ENCODE results near the gene LYSET.
"Not testable (repeated sequence)": the region's sequence is repeated elsewhere in the genome, so short reads cannot be mapped to it uniquely, and the experiment has no call there.

LYSET gene, protein sequence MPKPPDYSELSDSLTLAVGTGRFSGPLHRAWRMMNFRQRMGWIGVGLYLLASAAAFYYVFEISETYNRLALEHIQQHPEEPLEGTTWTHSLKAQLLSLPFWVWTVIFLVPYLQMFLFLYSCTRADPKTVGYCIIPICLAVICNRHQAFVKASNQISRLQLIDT

GRCh38 chr14:93184391-93185348 lies at the start of gene LYSET, which contains the start of gene MOAP1:
LYSET (plus strand) TSS chr14:93185317; CDS start chr14:93185406, 89 bp downstream.
MOAP1 (minus strand) TSS chr14:93184897; CDS start chr14:93184242, 655 bp downstream.
- ATAC-seq (peak; percentile 93), DNase-seq (peak; percentile 89)
- H3K9me3 Mint-ChIP-seq = no peaks in the 10 kb centered on the region
- peaks cover 27% of the 10 kb centered on the region for H3K36me3 Mint-ChIP-seq (ENCODE audit: low read depth)
- peak within 1 kb of the TSS; percentile 96 for H3K4me3 Mint-ChIP-seq
- peaks cover 39% of the 10 kb centered on the region for H3K4me1 Mint-ChIP-seq
- H3K27ac Mint-ChIP-seq = peak within 1 kb of the TSS; percentile 94
- no peaks in the 10 kb centered on the region for H3K27me3 Mint-ChIP-seq

DNA sequence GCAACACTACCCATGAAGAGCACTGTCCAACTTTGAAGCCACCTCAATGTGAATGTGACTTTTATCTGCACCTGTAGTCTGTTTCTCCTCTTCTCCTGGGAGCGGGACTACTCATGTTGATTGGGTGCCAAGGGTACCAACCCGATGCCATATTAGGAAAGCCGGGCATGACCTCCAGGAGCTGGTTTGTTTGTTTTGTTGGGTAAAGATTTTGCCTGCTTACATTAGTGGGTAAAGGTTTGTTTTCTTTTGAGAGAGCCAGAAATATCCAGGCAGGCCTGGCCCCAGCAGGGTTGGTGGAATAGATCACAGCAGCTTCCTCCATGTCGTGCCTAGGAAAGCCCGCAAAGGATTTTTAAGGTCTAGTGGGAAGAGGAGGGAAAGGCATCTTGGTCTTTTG lies 49.7 kb upstream of the LYSET start:
- DNase-seq = no peak
- peak overlapping the region; percentile 18 for H3K27ac Mint-ChIP-seq
- no peaks in the 10 kb centered on the region for H3K27me3 Mint-ChIP-seq
- no peak overlapping the region for H3K4me3 Mint-ChIP-seq
- H3K36me3 Mint-ChIP-seq (ENCODE audit: low read depth) = no peaks in the 10 kb centered on the region
- no peaks in the 10 kb centered on the region for H3K9me3 Mint-ChIP-seq
- peaks cover 2% of the 10 kb centered on the region for H3K4me1 Mint-ChIP-seq
- no peak for ATAC-seq

DNA sequence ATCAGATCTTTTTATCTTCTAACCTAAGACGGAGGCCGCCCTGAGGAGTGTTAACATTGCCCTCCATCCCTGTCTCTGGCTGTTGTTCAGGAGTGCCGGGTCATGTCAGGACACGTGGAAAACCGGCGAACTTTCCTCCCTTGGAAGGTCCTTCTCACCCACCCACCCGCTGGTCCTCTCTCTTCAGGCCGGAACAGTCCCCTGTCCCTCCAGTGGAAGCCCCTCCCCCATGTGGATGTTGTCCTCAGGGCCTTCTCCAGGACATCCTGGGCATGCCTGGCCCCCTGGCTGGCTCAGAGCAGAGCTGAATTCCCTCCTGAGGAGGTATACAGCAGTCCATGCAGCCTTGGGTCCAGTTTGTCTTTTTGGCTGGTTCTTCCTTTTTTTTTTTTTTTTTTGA lies 49.1 kb upstream of the LYSET start:
- ATAC-seq (no peak), DNase-seq (no peak)
- peaks cover 2% of the 10 kb centered on the region for H3K4me1 Mint-ChIP-seq
- no peaks in the 10 kb centered on the region for H3K9me3 Mint-ChIP-seq
- H3K27me3 Mint-ChIP-seq = no peaks in the 10 kb centered on the region
- no peak overlapping the region for H3K4me3 Mint-ChIP-seq
- H3K36me3 Mint-ChIP-seq (ENCODE audit: low read depth) = no peaks in the 10 kb centered on the region
- no peak overlapping the region for H3K27ac Mint-ChIP-seq

DNA sequence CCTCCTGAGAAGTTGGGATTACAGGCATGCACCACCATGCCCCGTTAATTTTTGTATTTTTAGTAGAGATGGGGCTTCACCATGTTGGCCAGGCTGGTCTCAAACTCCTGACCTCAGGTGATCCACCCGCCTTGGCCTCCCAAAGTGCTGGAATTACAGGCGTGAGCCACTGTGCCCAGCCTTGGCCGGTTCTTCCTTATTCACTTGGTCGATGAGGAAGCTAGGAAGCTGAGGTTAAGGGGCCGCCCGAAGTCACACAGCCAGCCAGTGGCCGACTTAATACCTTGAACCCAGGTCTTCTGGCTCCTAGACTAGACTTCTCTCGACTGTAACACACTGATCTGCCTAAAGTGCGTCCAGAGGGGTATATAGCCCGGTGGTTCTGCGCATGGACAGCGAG lies 48.6 kb upstream of the LYSET start:
- ATAC-seq; H3K9me3 Mint-ChIP-seq; DNase-seq; H3K27ac Mint-ChIP-seq; H3K4me1 Mint-ChIP-seq; H3K4me3 Mint-ChIP-seq; H3K27me3 Mint-ChIP-seq; H3K36me3 Mint-ChIP-seq (ENCODE audit: low read depth): not testable (repeated sequence)

GRCh38 chr14:93137864-93138263 lies 47.3 kb upstream of the LYSET start:
- Mint-ChIP-seq H3K9me3 (no peaks in the 10 kb centered on the region), H3K36me3 (ENCODE audit: low read depth) (no peaks in the 10 kb centered on the region), H3K4me3 (no peak overlapping the region), H3K27me3 (no peaks in the 10 kb centered on the region), H3K27ac (no peak overlapping the region), H3K4me1 (peaks cover 2% of the 10 kb centered on the region)
- DNase-seq (no peak), ATAC-seq (no peak)

DNA sequence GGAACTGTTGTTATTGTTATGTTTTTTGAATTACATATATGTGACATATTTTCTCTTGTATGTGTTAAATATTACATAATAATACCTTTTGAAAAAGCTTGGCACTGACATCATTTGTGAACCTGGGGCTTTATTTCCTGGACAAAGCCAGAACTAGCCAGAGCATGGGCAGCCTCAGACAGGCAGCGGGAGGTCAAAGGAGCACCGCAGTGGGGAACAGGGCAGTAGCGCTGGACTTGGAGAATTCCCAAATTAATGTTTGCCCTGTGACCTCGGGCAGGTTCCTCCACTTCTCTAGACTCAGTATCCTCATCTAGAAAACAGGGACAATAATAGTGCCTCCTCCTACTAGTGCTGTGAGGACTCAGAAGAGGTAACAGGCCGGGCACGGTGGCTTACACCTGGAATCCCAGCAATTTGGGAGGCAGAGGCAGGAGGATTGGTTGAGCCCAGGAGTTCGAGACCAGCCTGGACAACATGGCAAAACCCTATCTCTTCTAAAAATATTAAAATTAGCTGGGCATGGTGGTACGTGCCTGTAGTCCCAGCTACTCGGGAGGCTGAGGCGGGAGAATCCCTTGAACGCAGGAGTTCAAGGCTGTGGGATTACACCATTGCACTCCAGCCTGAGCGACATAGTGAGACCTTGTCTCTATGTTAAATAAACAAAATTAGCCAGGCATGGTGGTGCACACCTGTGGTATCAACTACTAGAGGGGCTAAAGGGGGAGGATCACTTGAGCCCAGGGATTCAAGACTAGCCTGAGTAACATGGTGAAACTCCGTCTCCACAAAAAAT lies 42.1 kb upstream of the LYSET start:
- ATAC-seq = no peak
- DNase-seq = no peak
- H3K4me3 Mint-ChIP-seq = no peak overlapping the region
- no peaks in the 10 kb centered on the region for H3K27me3 Mint-ChIP-seq
- H3K4me1 Mint-ChIP-seq = peaks cover 2% of the 10 kb centered on the region
- no peaks in the 10 kb centered on the region for H3K9me3 Mint-ChIP-seq
- no peaks in the 10 kb centered on the region for H3K36me3 Mint-ChIP-seq (ENCODE audit: low read depth)
- H3K27ac Mint-ChIP-seq = no peak overlapping the region

- Mint-ChIP-seq H3K36me3 (ENCODE audit: low read depth) (no peaks in the 10 kb centered on the region), H3K4me1 (no peaks in the 10 kb centered on the region), H3K27ac (peak overlapping the region; percentile 1), H3K9me3 (no peaks in the 10 kb centered on the region), H3K27me3 (no peaks in the 10 kb centered on the region), H3K4me3 (no peak overlapping the region)
- no peak for DNase-seq
- peak; percentile 51 for ATAC-seq
Observed at GRCh38 chr14:93146119-93146518, 39.0 kb upstream of the LYSET start.

GRCh38 chr14:93148979-93149378 lies 36.1 kb upstream of the LYSET start:
- Mint-ChIP-seq H3K36me3 (ENCODE audit: low read depth) (no peaks in the 10 kb centered on the region), H3K27me3 (no peaks in the 10 kb centered on the region), H3K4me1 (no peaks in the 10 kb centered on the region), H3K27ac (no peak overlapping the region), H3K4me3 (no peak overlapping the region), H3K9me3 (no peaks in the 10 kb centered on the region)
- no peak for ATAC-seq
- DNase-seq = no peak

DNA sequence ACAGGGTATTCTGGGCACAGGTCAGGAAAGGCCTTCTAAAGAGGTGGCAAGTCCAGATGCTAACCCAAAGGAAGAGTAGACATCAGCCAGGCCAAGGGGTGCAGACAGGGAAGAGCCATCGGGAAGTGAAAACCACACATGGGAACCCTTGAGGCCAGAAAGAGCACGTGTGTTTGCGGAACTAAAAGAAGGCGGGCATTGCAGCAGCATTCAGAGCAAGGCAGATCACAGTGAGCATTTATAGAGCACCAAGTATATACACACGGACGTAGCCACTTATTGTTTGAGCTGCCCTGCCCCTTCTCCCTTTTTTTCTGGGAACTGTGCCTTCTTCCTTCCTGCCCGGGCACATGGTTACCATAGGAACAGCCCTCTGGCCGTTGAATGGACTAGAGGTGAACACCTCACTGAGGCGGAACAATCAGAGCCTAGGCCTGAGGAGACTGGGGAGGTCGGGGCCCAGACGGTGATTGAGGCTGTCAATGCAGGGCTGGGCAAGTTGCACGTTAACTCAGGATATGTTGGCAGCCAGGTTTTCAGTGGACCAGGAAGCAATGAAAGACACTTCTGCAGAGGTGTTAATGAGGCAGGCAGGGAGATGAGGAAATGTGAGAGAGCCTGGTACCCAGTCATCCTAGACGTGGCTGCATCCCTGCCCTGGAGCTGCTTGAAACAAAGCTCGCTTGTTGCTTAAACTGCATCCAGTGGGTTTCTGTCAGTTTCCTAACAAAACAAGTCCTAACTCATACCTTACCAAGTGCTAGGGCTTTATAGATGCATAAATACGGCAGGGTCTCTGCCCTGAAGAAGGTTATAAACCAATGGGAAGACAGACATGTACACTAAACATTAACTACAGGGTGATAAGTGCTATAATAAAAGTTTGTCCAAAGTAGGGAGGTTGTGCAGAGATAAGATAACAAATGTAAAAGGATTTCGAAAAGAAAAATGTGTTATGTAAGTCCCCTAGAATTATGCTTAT lies 34.6 kb upstream of the LYSET start:
- Mint-ChIP-seq H3K9me3 (no peaks in the 10 kb centered on the region), H3K27ac (no peak overlapping the region), H3K4me1 (no peaks in the 10 kb centered on the region), H3K4me3 (no peak overlapping the region), H3K27me3 (no peaks in the 10 kb centered on the region), H3K36me3 (ENCODE audit: low read depth) (no peaks in the 10 kb centered on the region)
- DNase-seq = no peak
- no peak for ATAC-seq

- DNase-seq = no peak
- ATAC-seq = no peak
- no peaks in the 10 kb centered on the region for H3K27me3 Mint-ChIP-seq
- no peaks in the 10 kb centered on the region for H3K4me1 Mint-ChIP-seq
- no peaks in the 10 kb centered on the region for H3K9me3 Mint-ChIP-seq
- H3K36me3 Mint-ChIP-seq (ENCODE audit: low read depth) = no peaks in the 10 kb centered on the region
- no peak overlapping the region for H3K27ac Mint-ChIP-seq
- H3K4me3 Mint-ChIP-seq = no peak overlapping the region
Observed at GRCh38 chr14:93153121-93153520, 32.0 kb upstream of the LYSET start.

- H3K4me3 Mint-ChIP-seq = no peak overlapping the region
- no peaks in the 10 kb centered on the region for H3K9me3 Mint-ChIP-seq
- H3K27ac Mint-ChIP-seq = no peak overlapping the region
- H3K27me3 Mint-ChIP-seq = no peaks in the 10 kb centered on the region
- H3K4me1 Mint-ChIP-seq = no peaks in the 10 kb centered on the region
- H3K36me3 Mint-ChIP-seq (ENCODE audit: low read depth) = no peaks in the 10 kb centered on the region
- no peak for ATAC-seq
- DNase-seq = no peak
Observed at GRCh38 chr14:93155667-93156066, 29.4 kb upstream of the LYSET start.

DNA sequence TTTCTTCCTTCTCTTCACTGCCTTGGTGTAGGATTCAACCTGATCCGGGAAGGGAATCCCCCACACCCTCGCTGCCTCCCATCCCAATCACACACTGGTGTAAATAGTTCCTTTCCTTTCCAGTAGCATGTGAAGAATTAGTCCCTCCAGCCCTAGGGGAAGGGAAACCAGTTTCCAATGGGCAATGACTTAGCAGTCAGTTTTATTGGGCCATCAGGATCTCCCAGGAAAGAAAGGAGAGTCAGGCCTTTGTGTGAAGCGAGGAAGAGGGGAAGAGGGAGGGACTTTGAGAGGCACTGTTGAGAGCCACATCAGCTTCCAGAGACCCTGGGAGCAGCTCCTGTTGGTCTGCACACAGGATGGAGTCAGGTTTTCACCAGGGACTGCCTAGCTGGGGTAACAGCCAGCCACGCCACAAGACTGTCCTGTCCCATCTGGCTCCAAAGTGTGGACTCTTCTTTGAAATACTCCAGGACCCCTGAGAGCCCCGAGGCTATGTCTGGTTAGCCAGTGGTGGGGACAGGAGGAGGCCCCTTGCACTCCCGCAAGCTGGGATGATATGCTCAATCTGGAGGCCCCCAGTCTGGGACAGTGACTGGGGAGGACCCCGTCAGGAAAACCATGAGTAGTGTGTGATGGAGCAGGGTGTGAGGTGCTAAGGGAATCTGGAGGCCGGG lies 28.3 kb upstream of the LYSET start:
- Mint-ChIP-seq H3K36me3 (ENCODE audit: low read depth) (no peaks in the 10 kb centered on the region), H3K4me1 (no peaks in the 10 kb centered on the region), H3K4me3 (no peak overlapping the region), H3K27ac (no peak overlapping the region), H3K9me3 (no peaks in the 10 kb centered on the region), H3K27me3 (no peaks in the 10 kb centered on the region)
- DNase-seq = no peak
- ATAC-seq = peak; percentile 9

- not testable (repeated sequence) for ATAC-seq; H3K4me1 Mint-ChIP-seq; H3K4me3 Mint-ChIP-seq; H3K36me3 Mint-ChIP-seq (ENCODE audit: low read depth); H3K27me3 Mint-ChIP-seq; DNase-seq; H3K9me3 Mint-ChIP-seq; H3K27ac Mint-ChIP-seq
Observed at GRCh38 chr14:93158349-93158748, 26.8 kb upstream of the LYSET start.

Measured in activated naive CD8-positive, alpha-beta T cell treated with anti-CD3 and anti-CD28 coated beads, Interleukin-2, amount 50 U/mL, for 24 hours (primary cell).